H1 (cell line): ENCODE measurements around the gene ZDHHC24. TPM values are rescaled to one million over a fixed set of nuclear protein-coding genes. Genes with fewer than 3 reads are reported as not detected.

Experiments
- CTCF ChIA-PET: fragments of 300-600 bp; sonication (Branson Sonifier 250); formaldehyde crosslinking; loops from one replicate; lab custom pipeline; 2021; ENCODE audit not compliant: partially characterized antibody; lab: Charles Lee
- POLR2A ChIA-PET: fragments of 300-600 bp; sonication (Branson Sonifier 250); formaldehyde crosslinking; loops from one replicate; lab custom pipeline; 2021; ENCODE audit warnings: inconsistent platforms; ENCODE audit not compliant: partially characterized antibody; lab: Charles Lee
- DNase-seq, 2 experiments: peaks; one replicate each; pipeline versions ENCODE4 v3.0.0 to v3.0.0-alpha.2; 2010 to 2022; ENCODE audit warnings: low spot score in 2 of 2, low read depth in 1 of 2, mixed read lengths in 1 of 2
- FAIRE-seq: peaks from 2 replicates; lab custom pipeline; 2011; peaks lifted over from hg19 to GRCh38; lab: Jason Lieb, UNC
- H2AFZ ChIP-seq: 2 replicates; pipeline ENCODE4 v1.8.1; 2012; ENCODE audit warnings: low read length, inconsistent platforms
- H2AK5ac ChIP-seq: 2 replicates; pipeline ENCODE4 v1.6.1; 2013; ENCODE audit warnings: low read depth, low read length
- H2BK120ac ChIP-seq: replicated peaks from 2 replicates; pipeline ENCODE3; 2013; ENCODE audit warnings: low read depth, low read length, inconsistent platforms
- H2BK12ac ChIP-seq: 2 replicates; pipeline ENCODE4 v1.6.1; 2013; ENCODE audit warnings: low read depth, low read length
- H2BK15ac ChIP-seq: 2 replicates; pipeline ENCODE4 v1.6.1; 2013; ENCODE audit warnings: low read length
- H2BK20ac ChIP-seq: 2 replicates; pipeline ENCODE4 v1.6.1; 2013; ENCODE audit warnings: low read length
- H2BK5ac ChIP-seq: 2 replicates; pipeline ENCODE4 v1.6.1; 2013; ENCODE audit warnings: low read depth, low read length
- H3K14ac ChIP-seq: 2 replicates; pipeline ENCODE4 v1.6.1; 2013; ENCODE audit warnings: inconsistent platforms; ENCODE audit not compliant: insufficient read length
- H3K18ac ChIP-seq: 2 replicates; pipeline ENCODE4 v1.6.1; 2013; ENCODE audit warnings: low read length; ENCODE audit errors: extremely low read depth
- H3K23ac ChIP-seq: 2 replicates; pipeline ENCODE4 v1.6.1; 2013; ENCODE audit warnings: inconsistent platforms; ENCODE audit not compliant: insufficient read length
- H3K23me2 ChIP-seq: 2 replicates; pipeline ENCODE4 v1.6.1; 2013; ENCODE audit warnings: low read depth, low read length
- H3K27ac ChIP-seq: 2 replicates; pipeline ENCODE4 v1.6.1; 2011; ENCODE audit warnings: low read depth, low read length, inconsistent platforms
- H3K27me3 ChIP-seq, 4 experiments: replicated peaks in 1 of 4; 1 replicate in 1 of 4; 2 replicates in 3 of 4; pipeline versions ENCODE4 v1.6.1 to v1.8.1; 2011 to 2013; ENCODE audit warnings: low read length in 3 of 4, mild to moderate bottlenecking in 3 of 4, inconsistent platforms in 2 of 4, mixed read lengths in 2 of 4, moderate library complexity in 1 of 4; ENCODE audit not compliant: control insufficient read depth in 3 of 4, insufficient read depth in 3 of 4; ENCODE audit errors: extremely low read depth in 1 of 4
- H3K36me3 ChIP-seq, 4 experiments: 2 replicates each; pipeline versions ENCODE4 v1.6.1 to v1.8.1; 2011 to 2013; ENCODE audit warnings: mild to moderate bottlenecking in 4 of 4, low read length in 3 of 4, moderate library complexity in 2 of 4, control low read depth in 1 of 4, inconsistent platforms in 1 of 4; ENCODE audit not compliant: insufficient read depth in 4 of 4, control insufficient read depth in 2 of 4
- H3K4ac ChIP-seq: replicated peaks from 2 replicates; pipeline ENCODE3; 2013; ENCODE audit warnings: low read length, low read depth, mixed read lengths, inconsistent platforms; ENCODE audit not compliant: insufficient read length
- H3K4me1 ChIP-seq, 4 experiments: replicated peaks in 1 of 4; 1 replicate in 1 of 4; 2 replicates in 3 of 4; pipeline versions ENCODE4 v1.6.1 to v1.8.1; 2011 to 2013; ENCODE audit warnings: low read length in 3 of 4, inconsistent platforms in 2 of 4, mixed read lengths in 1 of 4; ENCODE audit not compliant: insufficient read depth in 4 of 4, control insufficient read depth in 3 of 4
- H3K4me2 ChIP-seq, 2 experiments: 2 replicates each; pipeline versions ENCODE4 v1.6.1 to v1.8.1; 2011 to 2013; ENCODE audit warnings: low read depth in 2 of 2, low read length in 2 of 2, control low read depth in 1 of 2, inconsistent platforms in 1 of 2, mild to moderate bottlenecking in 1 of 2; ENCODE audit not compliant: insufficient read depth in 1 of 2
- H3K4me3 ChIP-seq, 4 experiments: fragments of 200-600, 300-600 bp in 1 of 4; sonication (generic), shearing (Covaris generic), sonication (Bioruptor Twin) in 1 of 4; 2 replicates each; pipeline versions ENCODE4 v1.5.1 to v1.8.1; 2011 to 2016; ENCODE audit warnings: low read length in 4 of 4, low read depth in 3 of 4, control low read depth in 2 of 4, inconsistent platforms in 2 of 4, mild to moderate bottlenecking in 2 of 4, mixed read lengths in 1 of 4, moderate library complexity in 1 of 4; ENCODE audit not compliant: insufficient read depth in 2 of 4; ENCODE audit errors: extremely low read depth in 1 of 4
- H3K56ac ChIP-seq: replicated peaks from 2 replicates; pipeline ENCODE3; 2013; ENCODE audit warnings: low read depth, mild to moderate bottlenecking, mixed read lengths, low read length, inconsistent platforms; ENCODE audit not compliant: insufficient read length
- H3K79me1 ChIP-seq: 2 replicates; pipeline ENCODE4 v1.6.1; 2013; ENCODE audit warnings: low read depth, low read length, control low read depth
- H3K79me2 ChIP-seq, 2 experiments: 2 replicates each; pipeline versions ENCODE4 v1.6.1 to v1.8.1; 2012 to 2013; ENCODE audit warnings: low read length in 2 of 2, mild to moderate bottlenecking in 2 of 2, inconsistent platforms in 1 of 2; ENCODE audit not compliant: insufficient read depth in 2 of 2, control insufficient read depth in 1 of 2
- H3K9ac ChIP-seq, 4 experiments: replicated peaks in 1 of 4; 1 replicate in 1 of 4; 2 replicates in 3 of 4; pipeline versions ENCODE4 v1.6.1 to v1.8.1; 2011 to 2013; ENCODE audit warnings: low read depth in 3 of 4, low read length in 3 of 4, control low read depth in 2 of 4, mild to moderate bottlenecking in 2 of 4, moderate library complexity in 2 of 4, inconsistent platforms in 1 of 4; ENCODE audit errors: extremely low read depth in 1 of 4
- H3K9me3 ChIP-seq, 2 experiments: 2 replicates each; pipeline versions ENCODE4 v1.6.1 to v1.8.1; 2012 to 2013; ENCODE audit warnings: mild to moderate bottlenecking in 2 of 2, moderate library complexity in 2 of 2, control low read depth in 1 of 2, inconsistent platforms in 1 of 2, low read depth in 1 of 2, low read length in 1 of 2, mixed read lengths in 1 of 2; ENCODE audit not compliant: insufficient read depth in 2 of 2
- H4K20me1 ChIP-seq, 2 experiments: replicated peaks in 1 of 2; 2 replicates each; pipeline versions ENCODE3 to v1.8.1; 2011 to 2013; ENCODE audit warnings: inconsistent platforms in 2 of 2, low read length in 2 of 2, mild to moderate bottlenecking in 1 of 2; ENCODE audit not compliant: insufficient read depth in 2 of 2, control insufficient read depth in 1 of 2
- H4K5ac ChIP-seq: 2 replicates; pipeline ENCODE4 v1.6.1; 2013; ENCODE audit warnings: low read length, low read depth, mixed read lengths, inconsistent platforms; ENCODE audit not compliant: insufficient read length
- H4K8ac ChIP-seq: 2 replicates; pipeline ENCODE4 v1.8.0; 2013; ENCODE audit warnings: mild to moderate bottlenecking, moderate library complexity, low read length, inconsistent platforms; ENCODE audit not compliant: insufficient read depth; ENCODE audit errors: extremely low read depth
- H4K91ac ChIP-seq: replicated peaks from 2 replicates; pipeline ENCODE3; 2013; ENCODE audit warnings: low read length, mixed read lengths, inconsistent platforms; ENCODE audit not compliant: insufficient read length
- BCL11A ChIP-seq, 2 experiments: IDR thresholded peaks; one replicate each; pipeline ENCODE4 v1.6.1; 2011; ENCODE audit warnings: low read depth in 2 of 2, low read length in 2 of 2, mild to moderate bottlenecking in 2 of 2
- CBX5 ChIP-seq: fragments of 300-800, 300-1000 bp; sonication (generic); IDR thresholded peaks from 2 replicates; pipeline ENCODE4 v1.7.1; 2016; ENCODE audit warnings: antibody characterized with exemption, low read length, low read depth
- CEBPB ChIP-seq: IDR thresholded peaks from 2 replicates; pipeline ENCODE4 v1.6.1; 2012; ENCODE audit warnings: low read depth, low read length
- CHD1 ChIP-seq: IDR thresholded peaks from 2 replicates; pipeline ENCODE4 v1.6.1; 2012; ENCODE audit warnings: low read depth, low read length, improper control_type of control experiment
- CHD2 ChIP-seq: IDR thresholded peaks from 2 replicates; pipeline ENCODE4 v1.6.1; 2012; ENCODE audit warnings: low read length, improper control_type of control experiment
- EGR1 ChIP-seq: IDR thresholded peaks from 2 replicates; pipeline ENCODE4 v1.6.1; 2011; ENCODE audit warnings: low read depth, low read length, borderline replicate concordance
- MAFK ChIP-seq: IDR thresholded peaks from 2 replicates; pipeline ENCODE4 v1.6.1; 2012; ENCODE audit warnings: low read depth, mild to moderate bottlenecking, improper control_type of control experiment, low read length
- PHF8 ChIP-seq: fragments of 200-600 bp; sonication (generic); conservative IDR thresholded peaks from 2 replicates; pipeline ENCODE4 v1.7.1; 2012; ENCODE audit warnings: low read depth, mild to moderate bottlenecking, inconsistent platforms, low read length, moderate library complexity
- POLR2A ChIP-seq, 2 experiments: IDR thresholded peaks; 1 replicate in 1 of 2; 2 replicates in 1 of 2; pipeline ENCODE4 v1.6.1; 2011; ENCODE audit warnings: low read depth in 2 of 2, low read length in 2 of 2, mild to moderate bottlenecking in 2 of 2; ENCODE audit errors: control extremely low read depth in 1 of 2
- SIRT6 ChIP-seq: IDR thresholded peaks from one replicate; pipeline ENCODE4 v1.7.1; 2012; ENCODE audit warnings: low read length, inconsistent platforms
- SP2 ChIP-seq: IDR thresholded peaks from 2 replicates; pipeline ENCODE4 v1.6.1; 2012; ENCODE audit warnings: mild to moderate bottlenecking, low read length, inconsistent platforms
- SP4 ChIP-seq: IDR thresholded peaks from 2 replicates; pipeline ENCODE4 v1.6.1; 2012; ENCODE audit warnings: low read length, inconsistent platforms
- SRF ChIP-seq: IDR thresholded peaks from 2 replicates; pipeline ENCODE4 v1.6.1; 2011; ENCODE audit warnings: mild to moderate bottlenecking, low read depth, low read length, moderate library complexity
- TAF1 ChIP-seq: IDR thresholded peaks from 2 replicates; pipeline ENCODE4 v1.6.1; 2011; ENCODE audit warnings: mild to moderate bottlenecking, low read depth, low read length
- TBP ChIP-seq: IDR thresholded peaks from 2 replicates; pipeline ENCODE4 v1.6.1; 2011; ENCODE audit warnings: low read depth, low read length, improper control_type of control experiment
- WGBS, 2 experiments: shearing (Covaris generic) in 1 of 2; methylation state at CpG; one replicate each; pipeline versions ENCODE4 v1.1.6 to v1.1.7; 2013 to 2015; ENCODE audit warnings: low lambda C conversion rate in 2 of 2, mixed read lengths in 2 of 2, inconsistent platforms in 1 of 2, low coverage in 1 of 2, missing lambda C conversion rate in 1 of 2; ENCODE audit not compliant: insufficient replicate concordance in 2 of 2, insufficient coverage in 1 of 2, insufficient read length in 1 of 2; ENCODE audit errors: extremely low coverage in 1 of 2, missing lambda C conversion rate in 1 of 2; 5-methylcytosine and 5-hydroxymethylcytosine counted together
- polyA plus RNA-seq, 7 experiments: library from polyadenylated mRNA; depleted of rRNA in 3 of 7; stranded (reverse) in 5 of 7; unstranded in 2 of 7; fragments of >200 nt in 5 of 7; fragments of 200-250 nt in 2 of 7; gene quantifications; 1 replicate in 5 of 7; 2 replicates in 1 of 7; 4 replicates in 1 of 7; pipeline versions ENCODE4 v1.2.1 to v1.2.3, GENCODE V29; 2011 to 2013; ENCODE audit warnings: missing spikeins in 2 of 7, mixed read lengths in 2 of 7
- total RNA-seq: library from RNA; stranded (reverse); fragmentation: NEBNext Ultra II Directional; extraction: Animal tissue kit (Norgen Biotek cat#: 25700); gene quantifications from 2 replicates; pipeline ENCODE4 v1.2.1, GENCODE V29; 2021
- TF ChIP-seq, protein P1 (sequence below): IDR thresholded peaks from 2 replicates; pipeline ENCODE4 v1.6.1; 2012; ENCODE audit warnings: inconsistent platforms

Gene ZDHHC24
- total and polyA plus RNA-seq, 2 of the 8 experiments (the other 6 are each of a cell fraction or from before 2014, with no cell fraction given): 8.4 to 9.7 TPM

DNA sequence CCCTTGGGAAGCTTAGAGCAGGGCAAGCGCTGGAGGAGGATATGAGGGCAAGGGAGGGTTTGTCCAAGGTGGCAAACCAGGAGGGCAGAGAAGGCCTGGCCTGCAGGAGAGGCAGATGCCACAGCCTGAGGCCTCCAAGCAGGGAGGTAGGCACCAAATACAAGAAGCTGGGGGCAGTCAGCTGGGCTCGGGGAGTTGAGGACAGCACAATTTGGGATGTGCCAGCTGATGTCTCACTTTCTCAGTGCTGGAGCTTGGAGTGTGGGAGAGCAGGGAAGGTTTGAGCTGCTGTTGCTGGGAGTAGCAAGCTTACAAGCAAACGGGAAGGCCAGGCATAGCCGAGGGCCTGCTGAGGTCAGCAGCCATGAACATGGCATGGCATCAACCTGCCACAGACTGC lies 4.0 kb downstream of the ZDHHC24 start:
- no peak overlapping the region for H3K27ac ChIP-seq
- no peaks in the 10 kb centered on the region for H3K79me2 ChIP-seq
- H3K18ac ChIP-seq: no peak overlapping the region
- H3K9ac ChIP-seq: no peak overlapping the region
- DNase-seq (no peak), FAIRE-seq (no peak)
- no peak overlapping the region for H2BK20ac ChIP-seq
- H3K36me3 ChIP-seq: no peaks in the 10 kb centered on the region
- H4K5ac ChIP-seq: no peak overlapping the region
- H3K4me3 ChIP-seq: no peak overlapping the region
- H2AFZ ChIP-seq: no peak overlapping the region
- H3K79me1 ChIP-seq: no peaks in the 10 kb centered on the region
- peak overlapping the region; percentile 63; the same call in 1 of the 2 replicates for H2BK15ac ChIP-seq
- no peaks in the 10 kb centered on the region for H4K20me1 ChIP-seq
- H3K23me2 ChIP-seq: peaks cover 3% of the 10 kb centered on the region; the same call in 1 of the 2 replicates
- no peak overlapping the region for H2BK5ac ChIP-seq
- 90% methylated on average over 4 of the region's 4 CpGs; no CpG with 5 or more reads in 1 of the 2 experiments for WGBS, 2 experiments
- peaks cover 0 to 17% (median 4%) of the 10 kb centered on the region in 4 experiments; a peak in 6 of 7 replicates for H3K4me1 ChIP-seq
- H3K56ac ChIP-seq: no peak overlapping the region
- H2AK5ac ChIP-seq: no peak overlapping the region; the same call in 1 of the 2 replicates
- no peaks in the 10 kb centered on the region for H3K9me3 ChIP-seq
- H3K23ac ChIP-seq: no peak overlapping the region
- no peak overlapping the region for H2BK120ac ChIP-seq
- no peak overlapping the region for H3K4ac ChIP-seq
- no peak overlapping the region for H3K4me2 ChIP-seq
- ChIA-PET POLR2A (interaction anchor here (0.9 to 2.4 kb wide), 4 partner anchors 9 to 428 kb away, joined by 3 to 7 read pairs (median 5); partner anchors contain the start of gene RBM14), CTCF (interaction anchor here (0.9 to 1.4 kb wide), 3 partner anchors 39 to 137 kb away, joined by 3 to 4 read pairs (median 3); no protein-coding TSS in a partner anchor)
- H3K27me3 ChIP-seq: no peaks in the 10 kb centered on the region
- H4K91ac ChIP-seq: no peak overlapping the region
- no peak overlapping the region for H3K14ac ChIP-seq
- no peak overlapping the region for H2BK12ac ChIP-seq
- H4K8ac ChIP-seq: no peak overlapping the region
- TF ChIP-seq SRF: no peak
- TF ChIP-seq TAF1: no peak
- no peak for TF ChIP-seq MAFK
- TF ChIP-seq SP2: no peak
- no peak for TF ChIP-seq EGR1
- no peak for TF ChIP-seq SP4
- TF ChIP-seq TBP: no peak
- TF ChIP-seq CHD2: no peak
- TF ChIP-seq, protein P1, sequence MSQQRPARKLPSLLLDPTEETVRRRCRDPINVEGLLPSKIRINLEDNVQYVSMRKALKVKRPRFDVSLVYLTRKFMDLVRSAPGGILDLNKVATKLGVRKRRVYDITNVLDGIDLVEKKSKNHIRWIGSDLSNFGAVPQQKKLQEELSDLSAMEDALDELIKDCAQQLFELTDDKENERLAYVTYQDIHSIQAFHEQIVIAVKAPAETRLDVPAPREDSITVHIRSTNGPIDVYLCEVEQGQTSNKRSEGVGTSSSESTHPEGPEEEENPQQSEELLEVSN: no peak
- no peak for TF ChIP-seq CBX5
- no peak for TF ChIP-seq BCL11A (IDR thresholded peaks at IDR 0.05; ENCODE audit: low read depth in 2 of 2, low read length in 2 of 2)
- no peak for TF ChIP-seq POLR2A (IDR thresholded peaks at IDR 0.05; ENCODE audit: control extremely low read depth in 1 of 2, low read depth in 2 of 2, low read length in 2 of 2)
- TF ChIP-seq SIRT6: no peak
- no peak for TF ChIP-seq CEBPB
- TF ChIP-seq CHD1: no peak
- TF ChIP-seq PHF8: no peak
